HL-60 (cell line): ENCODE measurements around the gene NHSL2.

Source experiments
- CTCF ChIP-seq: IDR thresholded peaks from one replicate; pipeline ENCODE4 v1.5.1; 2011; ENCODE audit warnings: low read length, control low read depth, inconsistent platforms; ENCODE audit not compliant: insufficient read depth
- GABPA ChIP-seq: IDR thresholded peaks from 2 replicates; pipeline ENCODE4 v1.6.1; 2012; ENCODE audit warnings: low read depth
- POLR2AphosphoS5 ChIP-seq: IDR thresholded peaks from 2 replicates; pipeline ENCODE4 v1.6.1; 2012; ENCODE audit warnings: low read depth

- no peak for TF ChIP-seq CTCF
- TF ChIP-seq POLR2AphosphoS5: no peak
- no peak for TF ChIP-seq GABPA
Measured at GRCh38 chrX:71996826-71997225, 86.2 kb downstream of the NHSL2 start.
